Neural cell (in vitro differentiated cells): ENCODE measurements around the gene ALDH3B2. TPM values are rescaled to one million over a fixed set of nuclear protein-coding genes. Genes with fewer than 3 reads are reported as not detected.
"Not testable (repeated sequence)": the region's sequence is repeated elsewhere in the genome, so short reads cannot be mapped to it uniquely, and the experiment has no call there.

Experiments
- H2AFZ ChIP-seq: fragments of 200-600, 300-800 bp; sonication (generic), shearing (Covaris generic); 2 replicates; pipeline ENCODE4 v1.6.0; 2014; ENCODE audit warnings: low read depth, mild to moderate bottlenecking, antibody characterized with exemption, low read length, moderate library complexity
- H3F3A ChIP-seq: fragments of 200-600 bp; shearing (Covaris generic); 2 replicates; pipeline ENCODE4 v1.6.1; 2016; ENCODE audit warnings: mild to moderate bottlenecking, moderate library complexity, mixed read lengths, antibody characterized with exemption, low read length; ENCODE audit not compliant: insufficient read depth, poor library complexity, severe bottlenecking
- H3K27ac ChIP-seq: fragments of 200-600, 300-800 bp; sonication (generic), shearing (Covaris generic); 2 replicates; pipeline ENCODE4 v1.5.1; 2014; ENCODE audit warnings: mild to moderate bottlenecking, low read length, moderate library complexity
- H3K27me3 ChIP-seq: fragments of 300-800, 200-600 bp; sonication (generic), shearing (Covaris generic); 2 replicates; pipeline ENCODE4 v1.6.0; 2014; ENCODE audit warnings: mild to moderate bottlenecking, low read depth, low read length, moderate library complexity; ENCODE audit not compliant: insufficient read depth
- H3K36me3 ChIP-seq: fragments of 300-800, 200-600 bp; sonication (generic), shearing (Covaris generic); 2 replicates; pipeline ENCODE4 v1.5.1; 2014; ENCODE audit warnings: mild to moderate bottlenecking, antibody characterized with exemption, low read length, moderate library complexity; ENCODE audit not compliant: insufficient read depth
- H3K4me2 ChIP-seq: fragments of 300-800, 200-600 bp; sonication (generic), shearing (Covaris generic); 2 replicates; pipeline ENCODE4 v1.6.0; 2014; ENCODE audit warnings: mild to moderate bottlenecking, low read length
- H3K4me3 ChIP-seq: fragments of 300-800, 200-600 bp; sonication (generic), shearing (Covaris generic); 2 replicates; pipeline ENCODE4 v1.5.1; 2014; ENCODE audit warnings: mild to moderate bottlenecking, low read length, moderate library complexity
- H3K79me2 ChIP-seq: fragments of 200-600 bp; shearing (Covaris generic); replicated peaks from 2 replicates; pipeline ENCODE4 v1.6.0; 2014; ENCODE audit warnings: mild to moderate bottlenecking, low read length, moderate library complexity; ENCODE audit not compliant: insufficient read depth
- H3K9ac ChIP-seq: fragments of 300-800, 200-600 bp; sonication (generic), shearing (Covaris generic); 2 replicates; pipeline ENCODE4 v1.6.1; 2016; ENCODE audit warnings: mild to moderate bottlenecking, low read length, mixed read lengths
- H3K9me2 ChIP-seq: fragments of 200-600 bp; shearing (Covaris generic); 2 replicates; pipeline ENCODE4 v1.6.1; 2016; ENCODE audit warnings: mild to moderate bottlenecking, low read length, mixed read lengths; ENCODE audit not compliant: insufficient read depth
- H3K9me3 ChIP-seq: fragments of 200-600, 300-800 bp; sonication (generic), shearing (Covaris generic); 2 replicates; pipeline ENCODE4 v1.6.1; 2016; ENCODE audit warnings: mild to moderate bottlenecking, mixed run types, low read length, moderate library complexity, mixed read lengths
- H4K20me1 ChIP-seq: fragments of 200-600 bp; shearing (Covaris generic); 2 replicates; pipeline ENCODE4 v1.6.1; 2016; ENCODE audit warnings: mild to moderate bottlenecking, mixed run types; ENCODE audit not compliant: insufficient read depth
- EP300 ChIP-seq: fragments of 450-650 bp; conservative IDR thresholded peaks from 2 replicates; pipeline ENCODE4 v1.6.1; 2014; ENCODE audit warnings: antibody characterized with exemption, mild to moderate bottlenecking, moderate library complexity; ENCODE audit not compliant: poor library complexity, severe bottlenecking
- EZH2 ChIP-seq: fragments of 200-600, 300-800 bp; shearing (Covaris generic), sonication (generic); IDR thresholded peaks from 2 replicates; pipeline ENCODE4 v1.6.1; 2014; ENCODE audit warnings: antibody characterized with exemption, low read length, borderline replicate concordance, mild to moderate bottlenecking; ENCODE audit not compliant: insufficient read depth, poor library complexity, severe bottlenecking
- MXI1 ChIP-seq: fragments of 450-650 bp; conservative IDR thresholded peaks from 2 replicates; pipeline ENCODE4 v1.6.1; 2014; ENCODE audit warnings: antibody characterized with exemption, mild to moderate bottlenecking; ENCODE audit not compliant: poor library complexity, severe bottlenecking
- POLR2AphosphoS5 ChIP-seq: IDR thresholded peaks from 2 replicates; pipeline ENCODE4 v1.6.1; 2012
- RAD21 ChIP-seq: fragments of 450-650 bp; conservative IDR thresholded peaks from 2 replicates; pipeline ENCODE4 v1.6.1; 2014; ENCODE audit warnings: antibody characterized with exemption, mild to moderate bottlenecking, moderate library complexity
- SMC3 ChIP-seq: fragments of 450-650 bp; conservative IDR thresholded peaks from 2 replicates; pipeline ENCODE4 v1.6.1; 2014; ENCODE audit warnings: antibody characterized with exemption, mild to moderate bottlenecking, moderate library complexity; ENCODE audit not compliant: poor library complexity
- TAF1 ChIP-seq: IDR thresholded peaks from 2 replicates; pipeline ENCODE4 v1.6.1; 2012; ENCODE audit warnings: low read depth
- polyA plus RNA-seq: library from polyadenylated mRNA; depleted of rRNA; stranded (reverse); fragments of >200 nt; gene quantifications from 2 replicates; pipeline ENCODE4 v1.2.3, GENCODE V29; 2014
- TF ChIP-seq, protein P1 (sequence below): fragments of 450-650 bp; IDR thresholded peaks from 2 replicates; pipeline ENCODE4 v1.5.1; 2014; ENCODE audit warnings: antibody characterized with exemption, mild to moderate bottlenecking, moderate library complexity; ENCODE audit not compliant: poor library complexity, severe bottlenecking
- TF ChIP-seq, protein P2 (sequence below): IDR thresholded peaks from 2 replicates; pipeline ENCODE4 v1.6.1; 2012; ENCODE audit warnings: borderline replicate concordance

Gene ALDH3B2
- polyA plus RNA-seq, 1 donor from 2014 or later, result not detected

DNA sequence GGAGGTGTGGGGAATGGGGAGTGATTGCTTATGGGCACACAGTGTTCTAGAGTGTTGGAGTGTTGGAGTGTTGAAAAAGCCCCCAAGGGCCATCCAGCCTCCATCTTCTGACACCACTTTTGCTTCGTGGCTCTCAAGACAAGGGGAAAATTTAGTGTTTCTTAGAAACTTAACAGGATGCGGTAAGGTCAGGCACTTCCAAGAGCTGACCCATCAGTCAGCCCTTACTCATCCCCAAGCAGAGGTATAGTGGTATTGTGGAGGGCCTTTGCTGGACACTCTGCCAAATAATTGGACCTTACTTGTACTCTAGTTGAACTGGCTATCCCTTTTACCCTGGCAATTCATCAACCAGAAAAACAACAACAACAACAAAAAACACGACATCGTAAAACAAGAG, 14.8 kb upstream of the ALDH3B2 start:
- no peaks in the 10 kb centered on the region for H3K79me2 ChIP-seq
- H4K20me1 ChIP-seq, result no peaks in the 10 kb centered on the region
- TF ChIP-seq, protein P1, sequence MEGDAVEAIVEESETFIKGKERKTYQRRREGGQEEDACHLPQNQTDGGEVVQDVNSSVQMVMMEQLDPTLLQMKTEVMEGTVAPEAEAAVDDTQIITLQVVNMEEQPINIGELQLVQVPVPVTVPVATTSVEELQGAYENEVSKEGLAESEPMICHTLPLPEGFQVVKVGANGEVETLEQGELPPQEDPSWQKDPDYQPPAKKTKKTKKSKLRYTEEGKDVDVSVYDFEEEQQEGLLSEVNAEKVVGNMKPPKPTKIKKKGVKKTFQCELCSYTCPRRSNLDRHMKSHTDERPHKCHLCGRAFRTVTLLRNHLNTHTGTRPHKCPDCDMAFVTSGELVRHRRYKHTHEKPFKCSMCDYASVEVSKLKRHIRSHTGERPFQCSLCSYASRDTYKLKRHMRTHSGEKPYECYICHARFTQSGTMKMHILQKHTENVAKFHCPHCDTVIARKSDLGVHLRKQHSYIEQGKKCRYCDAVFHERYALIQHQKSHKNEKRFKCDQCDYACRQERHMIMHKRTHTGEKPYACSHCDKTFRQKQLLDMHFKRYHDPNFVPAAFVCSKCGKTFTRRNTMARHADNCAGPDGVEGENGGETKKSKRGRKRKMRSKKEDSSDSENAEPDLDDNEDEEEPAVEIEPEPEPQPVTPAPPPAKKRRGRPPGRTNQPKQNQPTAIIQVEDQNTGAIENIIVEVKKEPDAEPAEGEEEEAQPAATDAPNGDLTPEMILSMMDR, result no peak
- no peak overlapping the region for H2AFZ ChIP-seq
- no peak overlapping the region for H3K27ac ChIP-seq
- H3K9me3 ChIP-seq, result no peaks in the 10 kb centered on the region
- no peak overlapping the region for H3K4me3 ChIP-seq
- H3K9ac ChIP-seq, result no peak overlapping the region
- no peaks in the 10 kb centered on the region for H3K27me3 ChIP-seq
- H3K4me2 ChIP-seq, result no peak overlapping the region
- H3F3A ChIP-seq, result no peaks in the 10 kb centered on the region
- H3K36me3 ChIP-seq, result no peaks in the 10 kb centered on the region
- H3K9me2 ChIP-seq, result no peaks in the 10 kb centered on the region

DNA sequence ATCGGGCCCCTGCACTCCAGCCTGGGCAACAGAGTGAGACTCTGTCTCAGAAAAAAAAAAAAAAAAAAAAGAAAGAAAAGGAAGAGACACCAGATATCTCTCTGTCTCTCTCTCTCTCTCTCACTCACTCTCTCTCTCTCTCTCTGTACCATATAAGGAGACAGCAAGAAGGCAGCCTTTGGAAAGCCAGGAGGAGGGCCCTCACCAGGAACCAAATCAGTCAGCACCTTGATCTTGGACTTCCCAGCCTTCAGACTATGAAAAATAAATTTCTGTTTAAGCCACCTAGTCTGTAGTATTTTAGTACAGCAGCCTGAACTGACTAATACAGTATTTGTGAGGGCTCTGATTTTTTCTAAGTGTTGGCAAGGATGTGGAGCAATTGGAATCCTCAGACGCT, 13.6 kb upstream of the ALDH3B2 start:
- Histone ChIP-seq H3K79me2 (no peaks in the 10 kb centered on the region), H4K20me1 (no peaks in the 10 kb centered on the region), H3K9ac (no peak overlapping the region), H3K27ac (no peak overlapping the region), H3K9me2 (no peaks in the 10 kb centered on the region), H3K4me3 (no peak overlapping the region), H2AFZ (no peak overlapping the region), H3K9me3 (no peaks in the 10 kb centered on the region), H3K27me3 (no peaks in the 10 kb centered on the region), H3K4me2 (no peak overlapping the region), H3F3A (no peaks in the 10 kb centered on the region), H3K36me3 (no peaks in the 10 kb centered on the region)
- TF ChIP-seq EP300 (no peak), RAD21 (no peak), TAF1 (no peak), EZH2 (no peak), SMC3 (no peak), POLR2AphosphoS5 (no peak), MXI1 (no peak)
- TF ChIP-seq, protein P1, result no peak
- TF ChIP-seq, protein P2, sequence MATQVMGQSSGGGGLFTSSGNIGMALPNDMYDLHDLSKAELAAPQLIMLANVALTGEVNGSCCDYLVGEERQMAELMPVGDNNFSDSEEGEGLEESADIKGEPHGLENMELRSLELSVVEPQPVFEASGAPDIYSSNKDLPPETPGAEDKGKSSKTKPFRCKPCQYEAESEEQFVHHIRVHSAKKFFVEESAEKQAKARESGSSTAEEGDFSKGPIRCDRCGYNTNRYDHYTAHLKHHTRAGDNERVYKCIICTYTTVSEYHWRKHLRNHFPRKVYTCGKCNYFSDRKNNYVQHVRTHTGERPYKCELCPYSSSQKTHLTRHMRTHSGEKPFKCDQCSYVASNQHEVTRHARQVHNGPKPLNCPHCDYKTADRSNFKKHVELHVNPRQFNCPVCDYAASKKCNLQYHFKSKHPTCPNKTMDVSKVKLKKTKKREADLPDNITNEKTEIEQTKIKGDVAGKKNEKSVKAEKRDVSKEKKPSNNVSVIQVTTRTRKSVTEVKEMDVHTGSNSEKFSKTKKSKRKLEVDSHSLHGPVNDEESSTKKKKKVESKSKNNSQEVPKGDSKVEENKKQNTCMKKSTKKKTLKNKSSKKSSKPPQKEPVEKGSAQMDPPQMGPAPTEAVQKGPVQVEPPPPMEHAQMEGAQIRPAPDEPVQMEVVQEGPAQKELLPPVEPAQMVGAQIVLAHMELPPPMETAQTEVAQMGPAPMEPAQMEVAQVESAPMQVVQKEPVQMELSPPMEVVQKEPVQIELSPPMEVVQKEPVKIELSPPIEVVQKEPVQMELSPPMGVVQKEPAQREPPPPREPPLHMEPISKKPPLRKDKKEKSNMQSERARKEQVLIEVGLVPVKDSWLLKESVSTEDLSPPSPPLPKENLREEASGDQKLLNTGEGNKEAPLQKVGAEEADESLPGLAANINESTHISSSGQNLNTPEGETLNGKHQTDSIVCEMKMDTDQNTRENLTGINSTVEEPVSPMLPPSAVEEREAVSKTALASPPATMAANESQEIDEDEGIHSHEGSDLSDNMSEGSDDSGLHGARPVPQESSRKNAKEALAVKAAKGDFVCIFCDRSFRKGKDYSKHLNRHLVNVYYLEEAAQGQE, result no peak

DNA sequence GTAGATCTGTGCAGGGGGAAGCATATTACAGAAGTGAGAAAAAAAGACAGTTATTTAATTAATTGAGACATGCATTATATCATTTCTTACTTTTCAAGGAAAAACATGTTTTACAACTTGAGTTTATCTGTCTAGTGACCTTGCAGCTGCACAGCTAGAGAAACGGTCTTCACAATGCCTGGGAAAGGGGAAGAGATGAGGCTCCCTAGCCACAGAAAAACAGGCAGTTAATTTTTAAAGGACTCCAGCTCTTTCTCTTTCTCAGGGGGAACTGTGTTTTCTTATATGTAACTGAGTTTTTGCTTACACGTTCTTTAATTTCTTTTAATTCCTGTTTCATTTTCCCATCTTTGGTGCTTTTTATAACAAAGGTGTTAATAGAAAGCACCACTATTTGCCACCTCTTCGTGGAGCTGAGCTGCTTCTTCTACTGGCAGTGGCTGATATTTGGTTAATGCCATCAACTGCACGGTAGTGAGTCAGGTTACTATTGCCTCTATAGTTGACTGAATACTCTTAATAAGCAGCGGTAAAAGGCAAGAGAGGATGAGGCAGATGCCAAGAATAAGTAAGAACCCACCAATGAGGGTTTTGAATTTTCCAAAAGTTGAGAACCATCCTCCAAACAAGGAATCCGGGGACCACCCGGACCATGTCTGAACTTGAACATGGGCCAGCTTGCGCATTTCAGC, 11.4 kb upstream of the ALDH3B2 start:
- H3K27me3 ChIP-seq, H3K9me3 ChIP-seq, H3K4me2 ChIP-seq, H3K27ac ChIP-seq, H3K9ac ChIP-seq, H3F3A ChIP-seq, H3K9me2 ChIP-seq, H4K20me1 ChIP-seq, H3K36me3 ChIP-seq, H3K79me2 ChIP-seq, H2AFZ ChIP-seq, H3K4me3 ChIP-seq: not testable (repeated sequence)

DNA sequence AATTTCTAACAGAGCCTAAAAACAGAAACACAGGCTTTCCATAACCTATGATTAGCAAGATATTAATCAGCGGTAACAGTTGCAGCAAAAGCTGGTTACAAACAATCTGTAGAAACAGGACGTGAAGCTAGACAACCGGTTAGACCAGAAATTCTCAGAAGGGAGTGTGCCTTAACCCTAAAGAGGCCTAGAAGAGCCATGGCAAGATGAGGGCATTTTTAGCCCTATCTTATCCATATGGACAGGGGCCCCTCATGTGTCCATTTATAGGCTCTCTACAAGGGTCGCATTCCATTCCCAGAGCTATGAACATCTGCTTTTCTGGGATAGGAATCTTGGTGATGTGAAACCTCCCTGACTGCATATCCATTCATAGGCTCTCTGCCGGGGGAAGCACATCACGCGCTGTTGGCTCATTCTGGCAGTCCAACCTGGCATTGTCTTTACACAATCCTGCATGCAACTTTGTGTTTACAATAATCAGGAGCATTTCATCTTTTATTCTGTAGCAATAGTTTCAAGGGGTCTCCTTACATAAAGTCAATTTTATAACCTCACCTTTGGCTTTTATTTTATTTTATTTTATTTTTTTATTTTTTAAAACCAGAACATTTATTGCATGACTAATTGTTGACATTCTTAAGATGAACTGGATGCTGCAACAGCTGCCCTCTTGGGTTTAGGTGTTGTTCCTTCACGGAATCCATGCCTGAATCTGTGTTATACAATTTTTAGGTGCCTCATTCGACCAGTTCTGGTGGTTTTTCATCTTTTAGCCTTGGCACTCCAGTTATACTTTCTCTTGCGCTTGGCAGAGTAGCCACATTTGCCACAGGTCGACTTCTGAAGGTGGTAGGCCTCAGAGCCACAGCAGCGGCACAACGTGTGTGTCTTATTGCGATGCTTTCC, 8.0 kb upstream of the ALDH3B2 start:
- H3K9me3 ChIP-seq, H3K9ac ChIP-seq, H2AFZ ChIP-seq, H3K27ac ChIP-seq, H3K36me3 ChIP-seq, H3K79me2 ChIP-seq, H3K4me2 ChIP-seq, H4K20me1 ChIP-seq, H3K9me2 ChIP-seq, H3F3A ChIP-seq, H3K27me3 ChIP-seq, H3K4me3 ChIP-seq: not testable (repeated sequence)
